ENCODE results near the gene KRTAP12-3. TPM values are rescaled to one million over a fixed set of nuclear protein-coding genes. Genes with fewer than 3 reads are reported as not detected.

KRTAP12-3 gene
- total and polyA plus RNA-seq, 9 of the 15 experiments (the other 6 are each of a cell fraction or from before 2014, with no cell fraction given), result not detected

DNA sequence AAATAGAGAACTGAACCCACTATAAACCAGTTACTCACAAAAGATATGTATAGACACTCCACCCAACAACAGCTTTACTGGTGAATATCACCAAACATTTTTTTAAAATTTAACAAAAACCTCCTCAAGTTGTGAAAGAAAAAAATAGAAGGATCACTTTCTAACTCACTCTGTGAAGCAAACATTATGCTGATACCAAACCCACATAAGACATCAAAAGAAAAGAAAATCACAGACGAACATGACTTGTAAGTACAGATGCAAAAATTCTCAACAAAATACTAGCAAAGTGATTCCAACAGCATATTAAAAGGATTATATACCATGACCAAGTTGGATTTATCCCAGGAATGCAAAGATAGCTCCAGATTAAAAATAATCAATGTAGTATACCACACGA, 34.0 kb downstream of the KRTAP12-3 start:
- Histone ChIP-seq H3K36me3 (ENCODE audit: control insufficient read depth, insufficient read depth, low read length) (no peaks in the 10 kb centered on the region), H3K4me1 (replicated peaks in 1 of 2; ENCODE audit: control insufficient read depth in 2 of 2, insufficient read depth in 2 of 2, low read length in 2 of 2) (no peaks in the 10 kb centered on the region), H3K27ac (ENCODE audit: extremely low read depth, low read depth, low read length) (no peak overlapping the region), H3K27me3 (ENCODE audit: control insufficient read depth in 2 of 2, insufficient read depth in 2 of 2, low read length in 2 of 2) (peaks cover 22 to 44% of the 10 kb centered on the region in 2 experiments), H3K4me2 (ENCODE audit: insufficient read depth, low read length) (no peak overlapping the region), H4K20me1 (replicated peaks; ENCODE audit: control insufficient read depth, insufficient read depth, low read length) (0 out of 2 replicates have a peak, but pooled peaks cover 4% of the 10 kb centered on the region), H2AFZ (ENCODE audit: low read depth, low read length) (no peak overlapping the region), H3K9ac (ENCODE audit: insufficient read depth in 1 of 2, low read depth in 2 of 2, low read length in 2 of 2) (no peak overlapping the region), H3K9me1 (ENCODE audit: control insufficient read depth, insufficient read depth, low read length) (no peaks in the 10 kb centered on the region), H3K9me3 (replicated peaks; ENCODE audit: control insufficient read depth, insufficient read depth, low read depth, low read length) (no peaks in the 10 kb centered on the region; the same call in 1 of the 2 replicates), H3K79me2 (ENCODE audit: control insufficient read depth, insufficient read depth, low read length) (no peaks in the 10 kb centered on the region), H3K4me3 (no peak overlapping the region)
- DNase-seq (ENCODE audit: extremely low read depth in 1 of 4, low spot score in 3 of 4) (no peak), FAIRE-seq (no peak), ATAC-seq (no peak)
- POLR2A ChIA-PET, result interaction anchor here (0.6 to 1.6 kb wide), 4 partner anchors 10 to 142 kb away, joined by 3 to 5 read pairs (median 4); partner anchors contain the start of genes KRTAP12-1 and UBE2G2
- 0% methylated on average over 2 of the region's 2 CpGs for WGBS (ENCODE audit: insufficient coverage, low coverage, missing lambda C conversion rate)
- TF ChIP-seq SAFB (IDR thresholded peaks at IDR 0.05; ENCODE audit: borderline replicate concordance, low read depth, low read length), result no peak
- no peak for TF ChIP-seq DMBX1 (CRISPR knock-in tag; IDR thresholded peaks at IDR 0.05; ENCODE audit: borderline replicate concordance)
- TF ChIP-seq SOX6 (IDR thresholded peaks at IDR 0.05), result no peak
- no peak for TF ChIP-seq ZNF274 (IDR thresholded peaks at IDR 0.05; ENCODE audit: borderline replicate concordance, low read depth, low read length)
- no peak for TF ChIP-seq CREBBP (IDR thresholded peaks at IDR 0.05; ENCODE audit: low read depth, low read length)
- TF ChIP-seq HDGF (IDR thresholded peaks at IDR 0.05), result no peak
- TF ChIP-seq MAFK (IDR thresholded peaks at IDR 0.05; ENCODE audit: low read length), result no peak
- TF ChIP-seq, protein P1, sequence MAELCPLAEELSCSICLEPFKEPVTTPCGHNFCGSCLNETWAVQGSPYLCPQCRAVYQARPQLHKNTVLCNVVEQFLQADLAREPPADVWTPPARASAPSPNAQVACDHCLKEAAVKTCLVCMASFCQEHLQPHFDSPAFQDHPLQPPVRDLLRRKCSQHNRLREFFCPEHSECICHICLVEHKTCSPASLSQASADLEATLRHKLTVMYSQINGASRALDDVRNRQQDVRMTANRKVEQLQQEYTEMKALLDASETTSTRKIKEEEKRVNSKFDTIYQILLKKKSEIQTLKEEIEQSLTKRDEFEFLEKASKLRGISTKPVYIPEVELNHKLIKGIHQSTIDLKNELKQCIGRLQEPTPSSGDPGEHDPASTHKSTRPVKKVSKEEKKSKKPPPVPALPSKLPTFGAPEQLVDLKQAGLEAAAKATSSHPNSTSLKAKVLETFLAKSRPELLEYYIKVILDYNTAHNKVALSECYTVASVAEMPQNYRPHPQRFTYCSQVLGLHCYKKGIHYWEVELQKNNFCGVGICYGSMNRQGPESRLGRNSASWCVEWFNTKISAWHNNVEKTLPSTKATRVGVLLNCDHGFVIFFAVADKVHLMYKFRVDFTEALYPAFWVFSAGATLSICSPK (IDR thresholded peaks at IDR 0.05; ENCODE audit: borderline replicate concordance), result no peak
- TF ChIP-seq NCOA2 (IDR thresholded peaks at IDR 0.05; ENCODE audit: partially characterized antibody in 2 of 2), result no peak
- no peak for TF ChIP-seq SMARCB1 (IDR thresholded peaks at IDR 0.05; ENCODE audit: insufficient read length, low read depth)
- TF ChIP-seq NEUROD1 (IDR thresholded peaks at IDR 0.05; ENCODE audit: borderline replicate concordance, low read depth, low read length, partially characterized antibody), result no peak
- no peak for TF ChIP-seq DPF2 (IDR thresholded peaks at IDR 0.05)
- TF ChIP-seq HIVEP1 (CRISPR knock-in tag; IDR thresholded peaks at IDR 0.05), result no peak
- TF ChIP-seq SMAD4 (CRISPR knock-in tag; conservative IDR thresholded peaks at IDR 0.05), result no peak
- TF ChIP-seq NR2C1 (IDR thresholded peaks at IDR 0.05), result no peak
- no peak for TF ChIP-seq NR2C1 (tag; IDR thresholded peaks at IDR 0.05)
- CTCF ChIA-PET (ENCODE audit: low intra/inter-chr PET ratio), result no interaction called here
- in situ Hi-C loops (cut with MboI) (no loop called here), intact Hi-C loops (cut with micrococcal nuclease) (no loop called here)
- no TSS peak for BruUV-seq (replicated peaks)
